Ovary (tissue), 3 donors: ENCODE data around the gene NIPSNAP3A.

Source experiments
- EP300 ChIP-seq: sonication (generic); formaldehyde crosslinking; IDR thresholded peaks from one replicate; pipeline ENCODE4 v1.6.1; 2017; ENCODE audit warnings: antibody characterized with exemption
- POLR2A ChIP-seq: fragments of 450-650 bp; IDR thresholded peaks from one replicate; pipeline ENCODE4 v1.6.1; 2017; ENCODE audit warnings: antibody characterized with exemption, mild to moderate bottlenecking, moderate library complexity
- TF ChIP-seq, protein P1 (sequence below), 3 donors: fragments of 450-650 bp in 2 of 3; fragments of 200-600 bp in 1 of 3; IDR thresholded peaks; one replicate each; pipeline versions ENCODE4 v1.5.1 to v1.8.0; 2016 to 2022; ENCODE audit warnings: antibody characterized with exemption in 3 of 3, mild to moderate bottlenecking in 1 of 3
- donor health status: DM: no; HTN: no; CAD: no.

GRCh38 chr9:104802906-104803305 is 55.4 kb downstream of the NIPSNAP3A start:
- TF ChIP-seq, protein P1, sequence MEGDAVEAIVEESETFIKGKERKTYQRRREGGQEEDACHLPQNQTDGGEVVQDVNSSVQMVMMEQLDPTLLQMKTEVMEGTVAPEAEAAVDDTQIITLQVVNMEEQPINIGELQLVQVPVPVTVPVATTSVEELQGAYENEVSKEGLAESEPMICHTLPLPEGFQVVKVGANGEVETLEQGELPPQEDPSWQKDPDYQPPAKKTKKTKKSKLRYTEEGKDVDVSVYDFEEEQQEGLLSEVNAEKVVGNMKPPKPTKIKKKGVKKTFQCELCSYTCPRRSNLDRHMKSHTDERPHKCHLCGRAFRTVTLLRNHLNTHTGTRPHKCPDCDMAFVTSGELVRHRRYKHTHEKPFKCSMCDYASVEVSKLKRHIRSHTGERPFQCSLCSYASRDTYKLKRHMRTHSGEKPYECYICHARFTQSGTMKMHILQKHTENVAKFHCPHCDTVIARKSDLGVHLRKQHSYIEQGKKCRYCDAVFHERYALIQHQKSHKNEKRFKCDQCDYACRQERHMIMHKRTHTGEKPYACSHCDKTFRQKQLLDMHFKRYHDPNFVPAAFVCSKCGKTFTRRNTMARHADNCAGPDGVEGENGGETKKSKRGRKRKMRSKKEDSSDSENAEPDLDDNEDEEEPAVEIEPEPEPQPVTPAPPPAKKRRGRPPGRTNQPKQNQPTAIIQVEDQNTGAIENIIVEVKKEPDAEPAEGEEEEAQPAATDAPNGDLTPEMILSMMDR (IDR thresholded peaks at IDR 0.05) = no peak
- TF ChIP-seq POLR2A (no peak), EP300 (no peak)
